HepG2 (cell line): Measurements from ENCODE around the gene ST6GALNAC3. TPM values are rescaled to one million over a fixed set of nuclear protein-coding genes. Genes with fewer than 3 reads are reported as not detected.

Experiments used
- ATAC-seq: fragments of 200-7000 bp; cut with Tn5 transposase; 3 replicates; pipeline ENCODE4 v1.9.1; 2020; ENCODE audit warnings: mild to moderate bottlenecking, moderate library complexity
- BruUV-seq: library from RNA; stranded (reverse); fragments of 400-500 nt; replicated peaks from 2 replicates; lab custom pipeline; 2021; lab: Mats Ljungman, UMichigan
- CTCF ChIA-PET: fragments of 300-600 bp; formaldehyde crosslinking; extraction: SDS; loops from one replicate; lab custom pipeline; 2021; ENCODE audit warnings: low total read pairs, inconsistent platforms, low intra/inter-chr PET ratio; lab: Yijun Ruan, JAX
- POLR2A ChIA-PET: fragments of 350-600 bp; sonication (Branson Sonifier 250); formaldehyde crosslinking; loops from one replicate; lab custom pipeline; 2020; ENCODE audit warnings: antibody characterized with exemption, inconsistent platforms; lab: Yijun Ruan, JAX
- DNase-seq: peaks from one replicate; pipeline ENCODE4 v3.0.0-alpha.2; 2015; ENCODE audit warnings: low spot score
- FAIRE-seq: peaks from 3 replicates; lab custom pipeline; 2011; peaks lifted over from hg19 to GRCh38; lab: Jason Lieb, UNC
- H2AFZ ChIP-seq: one replicate; pipeline ENCODE4 v1.6.1; 2011; ENCODE audit warnings: low read length, inconsistent platforms
- H3K27ac ChIP-seq: fragments of 300-600 bp; 3 replicates; pipeline ENCODE4 v1.8.0; 2011; ENCODE audit warnings: mixed run types, mild to moderate bottlenecking, mixed read lengths, low read length, inconsistent platforms; ENCODE audit not compliant: insufficient read depth; ENCODE audit errors: extremely low read length
- H3K27me3 ChIP-seq, 2 experiments: fragments of 200-600 bp in 1 of 2; 2 replicates in 1 of 2; 3 replicates in 1 of 2; pipeline versions ENCODE4 v1.6.0 to v1.8.0; 2011; ENCODE audit warnings: low read length in 2 of 2, mild to moderate bottlenecking in 2 of 2, moderate library complexity in 2 of 2, inconsistent platforms in 1 of 2; ENCODE audit not compliant: insufficient read depth in 2 of 2, control insufficient read depth in 1 of 2
- H3K36me3 ChIP-seq, 2 experiments: fragments of 200-600 bp in 1 of 2; replicated peaks in 1 of 2; 2 replicates in 1 of 2; 3 replicates in 1 of 2; pipeline versions ENCODE4 v1.5.1 to v1.8.0; 2011; ENCODE audit warnings: low read length in 2 of 2, inconsistent platforms in 1 of 2; ENCODE audit not compliant: insufficient read depth in 2 of 2, control insufficient read depth in 1 of 2
- H3K4me1 ChIP-seq: 2 replicates; pipeline ENCODE4 v1.5.1; 2012; ENCODE audit warnings: low read length, inconsistent platforms; ENCODE audit not compliant: insufficient read depth
- H3K4me2 ChIP-seq: 2 replicates; pipeline ENCODE4 v1.6.0; 2011; ENCODE audit warnings: low read depth, low read length, inconsistent platforms
- H3K4me3 ChIP-seq, 3 experiments: fragments of 200-600 bp in 1 of 3; sonication (generic), shearing (Covaris generic) in 1 of 3; replicated peaks in 1 of 3; 2 replicates each; pipeline ENCODE4 v1.5.1; 2011 to 2016; ENCODE audit warnings: low read length in 3 of 3, inconsistent platforms in 2 of 3, low read depth in 2 of 3, mild to moderate bottlenecking in 2 of 3, control low read depth in 1 of 3, mixed read lengths in 1 of 3; ENCODE audit not compliant: insufficient read depth in 1 of 3
- H3K79me2 ChIP-seq: one replicate; pipeline ENCODE4 v1.6.1; 2011; ENCODE audit warnings: low read length, inconsistent platforms; ENCODE audit not compliant: insufficient read depth
- H3K9ac ChIP-seq: 2 replicates; pipeline ENCODE4 v1.6.0; 2011; ENCODE audit warnings: mild to moderate bottlenecking, low read depth, low read length, inconsistent platforms; ENCODE audit not compliant: insufficient read depth
- H3K9me3 ChIP-seq: 2 replicates; pipeline ENCODE4 v1.5.1; 2012; ENCODE audit warnings: mild to moderate bottlenecking, low read length
- H4K20me1 ChIP-seq: 2 replicates; pipeline ENCODE4 v1.6.0; 2011; ENCODE audit warnings: inconsistent platforms, mild to moderate bottlenecking, low read length, moderate library complexity; ENCODE audit not compliant: insufficient read depth
- CBX2 ChIP-seq, 2 experiments: fragments of 200-600 bp in 1 of 2; sonication (generic); formaldehyde crosslinking in 1 of 2; IDR thresholded peaks; 2 replicates each; pipeline versions ENCODE4 v1.7.0 to v1.8.1; 2018 to 2022; ENCODE audit warnings: low read depth in 2 of 2, low read length in 1 of 2, mild to moderate bottlenecking in 1 of 2, missing genetic modification reagents in 1 of 2
- TCF12 ChIP-seq, 2 experiments: fragments of 450-650 bp in 1 of 2; sonication (generic) in 1 of 2; formaldehyde crosslinking in 1 of 2; IDR thresholded peaks; 2 replicates each; pipeline versions ENCODE4 v1.6.1 to v1.8.0; 2017 to 2022; ENCODE audit warnings: antibody characterized with exemption in 1 of 2, mild to moderate bottlenecking in 1 of 2, missing genetic modification reagents in 1 of 2, moderate library complexity in 1 of 2
- ZC3H13 ChIP-seq: sonication (generic); formaldehyde crosslinking; IDR thresholded peaks from 2 replicates; pipeline ENCODE4 v1.8.1; 2023; ENCODE audit warnings: mild to moderate bottlenecking, missing genetic modification reagents, moderate library complexity
- ZNF569 ChIP-seq: sonication (generic); formaldehyde crosslinking; IDR thresholded peaks from 2 replicates; pipeline ENCODE4 v1.5.0; 2020; ENCODE audit warnings: mild to moderate bottlenecking, missing genetic modification reagents, moderate library complexity, borderline replicate concordance
- ZNF660 ChIP-seq: sonication (generic); formaldehyde crosslinking; IDR thresholded peaks from 2 replicates; pipeline ENCODE4 v1.5.1; 2020; ENCODE audit warnings: mild to moderate bottlenecking, low read depth, missing genetic modification reagents, borderline replicate concordance
- ZSCAN25 ChIP-seq: sonication (generic); formaldehyde crosslinking; IDR thresholded peaks from 2 replicates; pipeline ENCODE4 v1.8.0; 2022; ENCODE audit warnings: mild to moderate bottlenecking, missing genetic modification reagents
- WGBS: methylation state at CpG from one replicate; pipeline ENCODE4 v1.1.6; 2017; ENCODE audit warnings: low lambda C conversion rate; 5-methylcytosine and 5-hydroxymethylcytosine counted together
- in situ Hi-C: cut with HindIII; loops from 2 replicates; pipeline ENCODE4 v1.10.0; 2017; ENCODE audit warnings: low pct_unique_long_range_greater_than_20kb; ENCODE audit not compliant: extremely low pct_ligation_motif_present
- intact Hi-C: fragments of 100-400 bp; cut with micrococcal nuclease; formaldehyde crosslinking; loops from one replicate; pipeline ENCODE4 v1.10.0; 2022; ENCODE audit not compliant: unreplicated experiment
- polyA plus RNA-seq, 8 experiments: library from polyadenylated mRNA; depleted of rRNA in 3 of 8; stranded (reverse) in 7 of 8; unstranded in 1 of 8; fragments of >200 nt; fragmentation: Illumina TruSeq in 4 of 8; extraction: Trizol in 4 of 8; gene quantifications; 2 replicates each; pipeline versions ENCODE4 v1.2.1 to v1.2.3, GENCODE V29; 2011 to 2016; ENCODE audit warnings: low read depth in 4 of 8, missing spikeins in 1 of 8, mixed read lengths in 1 of 8; ENCODE audit not compliant: insufficient read depth in 1 of 8
- total RNA-seq, 5 experiments: library from RNA; depleted of rRNA; stranded (reverse); fragments of >200 nt; fragmentation: Illumina TruSeq; extraction: Trizol; gene quantifications; 2 replicates each; pipeline ENCODE4 v1.2.3, GENCODE V29; 2016; ENCODE audit warnings: low read depth in 1 of 5
- TF ChIP-seq, protein P1 (sequence below): IDR thresholded peaks from 2 replicates; pipeline ENCODE4 v1.6.1; 2016; ENCODE audit warnings: low read depth, control low read depth
- TF ChIP-seq, protein P2 (sequence below): sonication (generic); formaldehyde crosslinking; IDR thresholded peaks from 2 replicates; pipeline ENCODE4 v1.9.0; 2021; ENCODE audit warnings: missing genetic modification reagents, borderline replicate concordance
- TF ChIP-seq, protein P3 (sequence below): sonication (generic); formaldehyde crosslinking; IDR thresholded peaks from 2 replicates; pipeline ENCODE4 v1.4.0; 2020; ENCODE audit warnings: missing genetic modification reagents, borderline replicate concordance
- TF ChIP-seq, protein P4 (sequence below): sonication (generic); formaldehyde crosslinking; IDR thresholded peaks from 2 replicates; pipeline ENCODE4 v1.9.0; 2021; ENCODE audit warnings: missing genetic modification reagents, mild to moderate bottlenecking, borderline replicate concordance
- TF ChIP-seq, protein P5 (sequence below): sonication (generic); formaldehyde crosslinking; IDR thresholded peaks from 2 replicates; pipeline ENCODE4 v1.5.1; 2020; ENCODE audit warnings: missing genetic modification reagents, mild to moderate bottlenecking, borderline replicate concordance

ST6GALNAC3 gene
- total and polyA plus RNA-seq, 2 of the 13 experiments (the other 11 are each of a cell fraction or from before 2014, with no cell fraction given) = not detected

DNA sequence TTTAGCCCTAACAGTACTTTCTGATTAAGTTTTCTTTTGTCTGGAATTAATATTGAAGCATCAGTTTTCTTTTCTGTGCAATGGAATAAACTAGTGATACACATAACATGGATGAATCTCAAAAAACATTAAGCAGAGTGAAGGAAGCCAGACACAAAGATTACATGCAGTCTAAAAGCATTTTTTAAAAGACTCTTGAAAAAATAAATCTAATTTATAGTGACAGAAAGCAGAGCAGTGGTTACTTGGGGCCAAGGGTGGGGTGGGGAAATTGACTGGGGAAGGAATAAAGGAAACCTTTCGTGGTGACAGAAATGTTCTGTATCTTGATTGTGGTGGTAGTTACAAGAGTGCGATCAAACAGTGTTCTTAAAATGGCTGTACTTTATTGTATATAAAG, 20.2 kb upstream of the ST6GALNAC3 start (continued):
- TF ChIP-seq ZNF569 (CRISPR knock-in tag) (no peak), CBX2 (IDR thresholded peaks at IDR 0.05; ENCODE audit: low read depth, low read length) (no peak), CBX2 (CRISPR knock-in tag; IDR thresholded peaks at IDR 0.05; ENCODE audit: low read depth) (no peak)
- TF ChIP-seq, protein P1, sequence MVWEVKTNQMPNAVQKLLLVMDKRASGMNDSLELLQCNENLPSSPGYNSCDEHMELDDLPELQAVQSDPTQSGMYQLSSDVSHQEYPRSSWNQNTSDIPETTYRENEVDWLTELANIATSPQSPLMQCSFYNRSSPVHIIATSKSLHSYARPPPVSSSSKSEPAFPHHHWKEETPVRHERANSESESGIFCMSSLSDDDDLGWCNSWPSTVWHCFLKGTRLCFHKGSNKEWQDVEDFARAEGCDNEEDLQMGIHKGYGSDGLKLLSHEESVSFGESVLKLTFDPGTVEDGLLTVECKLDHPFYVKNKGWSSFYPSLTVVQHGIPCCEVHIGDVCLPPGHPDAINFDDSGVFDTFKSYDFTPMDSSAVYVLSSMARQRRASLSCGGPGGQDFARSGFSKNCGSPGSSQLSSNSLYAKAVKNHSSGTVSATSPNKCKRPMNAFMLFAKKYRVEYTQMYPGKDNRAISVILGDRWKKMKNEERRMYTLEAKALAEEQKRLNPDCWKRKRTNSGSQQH = no peak
- TF ChIP-seq, protein P2, sequence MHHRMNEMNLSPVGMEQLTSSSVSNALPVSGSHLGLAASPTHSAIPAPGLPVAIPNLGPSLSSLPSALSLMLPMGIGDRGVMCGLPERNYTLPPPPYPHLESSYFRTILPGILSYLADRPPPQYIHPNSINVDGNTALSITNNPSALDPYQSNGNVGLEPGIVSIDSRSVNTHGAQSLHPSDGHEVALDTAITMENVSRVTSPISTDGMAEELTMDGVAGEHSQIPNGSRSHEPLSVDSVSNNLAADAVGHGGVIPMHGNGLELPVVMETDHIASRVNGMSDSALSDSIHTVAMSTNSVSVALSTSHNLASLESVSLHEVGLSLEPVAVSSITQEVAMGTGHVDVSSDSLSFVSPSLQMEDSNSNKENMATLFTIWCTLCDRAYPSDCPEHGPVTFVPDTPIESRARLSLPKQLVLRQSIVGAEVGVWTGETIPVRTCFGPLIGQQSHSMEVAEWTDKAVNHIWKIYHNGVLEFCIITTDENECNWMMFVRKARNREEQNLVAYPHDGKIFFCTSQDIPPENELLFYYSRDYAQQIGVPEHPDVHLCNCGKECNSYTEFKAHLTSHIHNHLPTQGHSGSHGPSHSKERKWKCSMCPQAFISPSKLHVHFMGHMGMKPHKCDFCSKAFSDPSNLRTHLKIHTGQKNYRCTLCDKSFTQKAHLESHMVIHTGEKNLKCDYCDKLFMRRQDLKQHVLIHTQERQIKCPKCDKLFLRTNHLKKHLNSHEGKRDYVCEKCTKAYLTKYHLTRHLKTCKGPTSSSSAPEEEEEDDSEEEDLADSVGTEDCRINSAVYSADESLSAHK = no peak
- TF ChIP-seq, protein P3, sequence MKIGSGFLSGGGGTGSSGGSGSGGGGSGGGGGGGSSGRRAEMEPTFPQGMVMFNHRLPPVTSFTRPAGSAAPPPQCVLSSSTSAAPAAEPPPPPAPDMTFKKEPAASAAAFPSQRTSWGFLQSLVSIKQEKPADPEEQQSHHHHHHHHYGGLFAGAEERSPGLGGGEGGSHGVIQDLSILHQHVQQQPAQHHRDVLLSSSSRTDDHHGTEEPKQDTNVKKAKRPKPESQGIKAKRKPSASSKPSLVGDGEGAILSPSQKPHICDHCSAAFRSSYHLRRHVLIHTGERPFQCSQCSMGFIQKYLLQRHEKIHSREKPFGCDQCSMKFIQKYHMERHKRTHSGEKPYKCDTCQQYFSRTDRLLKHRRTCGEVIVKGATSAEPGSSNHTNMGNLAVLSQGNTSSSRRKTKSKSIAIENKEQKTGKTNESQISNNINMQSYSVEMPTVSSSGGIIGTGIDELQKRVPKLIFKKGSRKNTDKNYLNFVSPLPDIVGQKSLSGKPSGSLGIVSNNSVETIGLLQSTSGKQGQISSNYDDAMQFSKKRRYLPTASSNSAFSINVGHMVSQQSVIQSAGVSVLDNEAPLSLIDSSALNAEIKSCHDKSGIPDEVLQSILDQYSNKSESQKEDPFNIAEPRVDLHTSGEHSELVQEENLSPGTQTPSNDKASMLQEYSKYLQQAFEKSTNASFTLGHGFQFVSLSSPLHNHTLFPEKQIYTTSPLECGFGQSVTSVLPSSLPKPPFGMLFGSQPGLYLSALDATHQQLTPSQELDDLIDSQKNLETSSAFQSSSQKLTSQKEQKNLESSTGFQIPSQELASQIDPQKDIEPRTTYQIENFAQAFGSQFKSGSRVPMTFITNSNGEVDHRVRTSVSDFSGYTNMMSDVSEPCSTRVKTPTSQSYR = no peak

DNA sequence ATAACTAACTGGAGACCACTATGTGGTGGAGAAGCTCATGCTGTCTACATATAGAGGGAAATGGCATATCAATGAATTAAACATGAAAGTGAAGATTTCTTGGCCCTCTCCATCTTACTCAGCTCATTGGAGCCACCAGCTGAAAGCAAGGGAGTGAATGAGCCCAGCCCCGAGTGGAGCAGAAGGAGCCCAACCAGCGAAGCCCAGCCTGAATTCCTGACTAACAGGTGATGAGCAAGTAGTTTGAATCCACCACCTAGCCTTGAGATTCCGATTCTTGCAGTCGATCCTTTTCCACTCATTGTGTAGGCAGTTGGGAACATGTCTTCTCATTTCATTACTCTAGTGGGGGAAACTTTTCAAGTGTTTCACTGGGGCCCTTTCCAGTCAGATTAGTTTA, 18.6 kb upstream of the ST6GALNAC3 start:
- in situ Hi-C loops = no loop called here
- Histone ChIP-seq H3K4me1 (peaks cover 6% of the 10 kb centered on the region; the same call in 1 of the 2 replicates), H3K27ac (no peak overlapping the region), H3K4me2 (no peak overlapping the region), H3K36me3 (no peaks in the 10 kb centered on the region), H3K79me2 (no peaks in the 10 kb centered on the region), H3K4me3 (no peak overlapping the region), H2AFZ (no peak overlapping the region), H3K27me3 (no peaks in the 10 kb centered on the region; a peak in 1 of 5 replicates), H3K9me3 (no peaks in the 10 kb centered on the region), H4K20me1 (no peaks in the 10 kb centered on the region), H3K9ac (no peak overlapping the region)
- FAIRE-seq (no peak), ATAC-seq (no peak), DNase-seq (no peak)
- BruUV-seq = no TSS peak
- POLR2A ChIA-PET = no interaction called here
- CTCF ChIA-PET = no interaction called here
- WGBS = 14% methylated on average over 1 of the region's 4 CpGs
- intact Hi-C loops = no loop called here
- TF ChIP-seq, protein P4, sequence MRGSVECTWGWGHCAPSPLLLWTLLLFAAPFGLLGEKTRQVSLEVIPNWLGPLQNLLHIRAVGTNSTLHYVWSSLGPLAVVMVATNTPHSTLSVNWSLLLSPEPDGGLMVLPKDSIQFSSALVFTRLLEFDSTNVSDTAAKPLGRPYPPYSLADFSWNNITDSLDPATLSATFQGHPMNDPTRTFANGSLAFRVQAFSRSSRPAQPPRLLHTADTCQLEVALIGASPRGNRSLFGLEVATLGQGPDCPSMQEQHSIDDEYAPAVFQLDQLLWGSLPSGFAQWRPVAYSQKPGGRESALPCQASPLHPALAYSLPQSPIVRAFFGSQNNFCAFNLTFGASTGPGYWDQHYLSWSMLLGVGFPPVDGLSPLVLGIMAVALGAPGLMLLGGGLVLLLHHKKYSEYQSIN (CRISPR knock-in tag) = no peak
- TF ChIP-seq, protein P5, sequence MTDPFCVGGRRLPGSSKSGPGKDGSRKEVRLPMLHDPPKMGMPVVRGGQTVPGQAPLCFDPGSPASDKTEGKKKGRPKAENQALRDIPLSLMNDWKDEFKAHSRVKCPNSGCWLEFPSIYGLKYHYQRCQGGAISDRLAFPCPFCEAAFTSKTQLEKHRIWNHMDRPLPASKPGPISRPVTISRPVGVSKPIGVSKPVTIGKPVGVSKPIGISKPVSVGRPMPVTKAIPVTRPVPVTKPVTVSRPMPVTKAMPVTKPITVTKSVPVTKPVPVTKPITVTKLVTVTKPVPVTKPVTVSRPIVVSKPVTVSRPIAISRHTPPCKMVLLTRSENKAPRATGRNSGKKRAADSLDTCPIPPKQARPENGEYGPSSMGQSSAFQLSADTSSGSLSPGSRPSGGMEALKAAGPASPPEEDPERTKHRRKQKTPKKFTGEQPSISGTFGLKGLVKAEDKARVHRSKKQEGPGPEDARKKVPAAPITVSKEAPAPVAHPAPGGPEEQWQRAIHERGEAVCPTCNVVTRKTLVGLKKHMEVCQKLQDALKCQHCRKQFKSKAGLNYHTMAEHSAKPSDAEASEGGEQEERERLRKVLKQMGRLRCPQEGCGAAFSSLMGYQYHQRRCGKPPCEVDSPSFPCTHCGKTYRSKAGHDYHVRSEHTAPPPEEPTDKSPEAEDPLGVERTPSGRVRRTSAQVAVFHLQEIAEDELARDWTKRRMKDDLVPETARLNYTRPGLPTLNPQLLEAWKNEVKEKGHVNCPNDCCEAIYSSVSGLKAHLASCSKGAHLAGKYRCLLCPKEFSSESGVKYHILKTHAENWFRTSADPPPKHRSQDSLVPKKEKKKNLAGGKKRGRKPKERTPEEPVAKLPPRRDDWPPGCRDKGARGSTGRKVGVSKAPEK = no peak
- no peak for TF ChIP-seq ZC3H13
- TF ChIP-seq TCF12 (IDR thresholded peaks at IDR 0.05) = no peak
- no peak for TF ChIP-seq TCF12 (CRISPR knock-in tag; IDR thresholded peaks at IDR 0.05)
- TF ChIP-seq ZNF660 = no peak
- TF ChIP-seq ZSCAN25 (CRISPR knock-in tag) = no peak
